GM21737 (cell line): ENCODE data around the gene RPTOR.
A peak's percentile ranks its signal among the peaks of the same experiment; 100 is the strongest.

ENCODE experiments used
- ATAC-seq: cut with Tn5 transposase; IDR thresholded peaks from one replicate; pipeline ENCODE4 v1.9.1; 2021; ENCODE audit warnings: mild to moderate bottlenecking, moderate library complexity; ENCODE audit not compliant: unreplicated experiment

Gene RPTOR

DNA sequence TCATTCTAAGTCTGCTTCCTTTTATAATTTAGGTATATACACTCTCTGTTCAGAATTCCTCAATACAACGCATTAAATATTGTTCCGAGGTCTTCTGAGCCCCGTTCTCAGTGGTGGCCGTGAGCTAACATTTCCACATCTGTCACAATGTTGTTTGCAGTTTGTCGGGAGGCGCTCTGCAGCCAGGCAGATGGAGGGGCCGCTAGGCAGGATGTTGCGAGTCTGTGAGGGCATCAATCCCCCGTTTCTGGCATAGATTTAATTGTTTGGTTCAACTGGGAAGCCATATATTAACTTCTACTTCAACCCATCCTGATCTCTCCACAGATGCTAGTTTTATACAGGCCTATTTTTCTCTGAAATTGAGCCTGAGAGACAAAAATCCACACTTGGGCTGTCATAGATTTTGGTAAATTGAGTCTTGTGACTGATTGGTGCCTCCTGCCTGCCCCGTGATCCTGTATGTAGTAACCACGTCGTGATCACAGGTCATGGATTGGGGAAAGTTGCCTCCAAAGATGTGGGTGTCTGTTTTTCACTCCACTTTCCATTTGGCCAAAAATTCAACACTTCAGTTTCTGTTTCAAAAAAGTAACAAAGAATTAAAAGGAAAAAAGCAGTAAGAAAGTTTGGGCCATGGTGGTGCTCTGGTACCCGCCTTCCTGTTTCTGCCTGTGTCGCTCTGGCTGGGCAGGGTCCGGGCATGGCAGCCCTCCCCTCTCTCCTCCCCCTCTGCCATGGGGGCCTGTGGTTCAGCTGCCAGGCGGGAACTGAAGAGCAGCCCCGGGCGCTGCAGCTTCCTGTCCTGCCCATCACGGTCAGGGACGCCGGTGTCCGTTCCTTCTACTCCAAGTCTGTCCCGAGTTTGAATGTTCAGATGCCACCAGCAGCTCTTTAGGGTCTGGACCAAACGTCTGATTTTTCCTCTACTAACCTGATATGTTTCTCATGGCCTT is 41.5 kb downstream of the RPTOR start:
- no peak for ATAC-seq

- no peak for ATAC-seq
These were observed 42.2 kb downstream of the RPTOR start for GRCh38 chr17:80586846-80587228.

- no peak for ATAC-seq
These were observed 44.2 kb downstream of the RPTOR start for GRCh38 chr17:80588702-80589383.

DNA sequence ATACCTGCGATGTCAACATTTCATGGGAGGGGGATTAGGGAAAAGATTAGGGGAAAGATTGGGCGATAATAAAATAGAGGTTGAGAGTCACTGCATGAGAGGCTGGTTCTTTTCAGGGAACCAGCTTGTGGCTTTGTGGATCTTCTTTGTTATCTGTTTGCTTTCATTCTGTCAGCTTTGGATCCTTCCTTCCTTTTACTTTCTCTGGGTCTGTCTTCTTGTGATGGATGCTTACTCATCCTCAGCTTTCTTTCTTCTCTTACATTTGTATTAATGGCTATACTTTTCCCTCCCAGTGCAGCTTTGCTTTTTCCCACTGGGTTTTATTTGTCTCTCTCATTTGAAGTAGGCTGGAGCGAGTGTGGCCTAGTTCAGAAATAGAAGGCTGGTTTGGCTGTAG is 47.1 kb downstream of the RPTOR start:
- ATAC-seq: no peak

GRCh38 chr17:80592243-80592642 is 47.6 kb downstream of the RPTOR start:
- ATAC-seq: no peak

DNA sequence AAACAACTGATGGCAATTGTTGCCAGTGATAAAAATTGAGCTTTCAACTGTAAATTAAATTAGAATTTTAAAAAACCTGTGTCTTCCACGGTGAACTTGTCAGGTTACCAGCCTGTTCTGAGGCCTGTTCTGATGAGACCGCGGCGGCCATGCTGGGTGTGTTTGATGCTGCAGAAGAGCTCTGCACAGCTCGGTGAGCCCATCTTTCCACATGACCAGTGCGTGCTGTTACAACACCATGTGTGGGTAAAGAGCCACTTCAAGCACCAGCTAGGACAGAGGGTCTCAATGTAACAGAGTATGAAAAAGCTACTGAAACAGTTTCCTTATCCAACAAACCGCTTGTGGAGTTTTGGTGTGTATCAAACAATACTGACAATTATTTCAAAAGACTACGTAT is 48.5 kb downstream of the RPTOR start:
- ATAC-seq: no peak

GRCh38 chr17:80594431-80595269 is 50.0 kb downstream of the RPTOR start:
- ATAC-seq: no peak

GRCh38 chr17:80596760-80597608 is 52.3 kb downstream of the RPTOR start:
- no peak for ATAC-seq

DNA sequence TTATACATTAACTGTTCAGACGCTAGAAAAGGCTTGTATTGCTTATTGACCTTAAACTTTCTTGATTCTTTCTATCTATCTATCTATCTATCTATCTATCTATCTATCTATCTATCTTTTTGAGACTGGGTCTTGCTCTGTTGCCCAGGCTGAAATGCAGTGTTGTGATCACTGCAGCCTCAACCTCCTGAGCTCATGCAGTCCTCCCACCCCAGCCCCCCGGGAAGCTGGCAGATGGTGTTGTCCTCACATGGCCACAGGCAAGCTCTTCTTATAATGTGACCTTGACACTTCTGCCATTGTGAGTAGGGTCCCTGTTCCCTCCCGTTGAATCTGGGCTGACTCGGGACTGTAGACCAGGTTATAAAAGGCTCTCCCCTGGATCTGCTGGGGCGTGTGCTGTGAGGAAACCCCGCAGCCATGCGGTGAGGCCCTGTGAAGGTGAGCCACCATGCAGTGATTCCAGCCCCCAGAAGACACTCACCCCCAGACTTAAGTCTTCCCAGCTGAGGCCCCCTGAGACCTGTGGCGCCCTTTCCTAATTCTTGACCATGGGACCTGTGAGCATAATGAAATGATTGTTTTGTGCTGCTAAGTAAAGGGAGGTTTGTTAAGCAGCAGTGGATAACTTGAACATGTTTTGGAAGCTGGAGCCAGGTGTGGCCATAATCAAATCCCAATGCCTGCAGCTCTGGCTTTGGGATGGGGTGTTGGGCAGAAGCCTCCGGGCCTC is 54.3 kb downstream of the RPTOR start:
- ATAC-seq: no peak

- no peak for ATAC-seq
These were observed 55.1 kb downstream of the RPTOR start for GRCh38 chr17:80599546-80600305.

DNA sequence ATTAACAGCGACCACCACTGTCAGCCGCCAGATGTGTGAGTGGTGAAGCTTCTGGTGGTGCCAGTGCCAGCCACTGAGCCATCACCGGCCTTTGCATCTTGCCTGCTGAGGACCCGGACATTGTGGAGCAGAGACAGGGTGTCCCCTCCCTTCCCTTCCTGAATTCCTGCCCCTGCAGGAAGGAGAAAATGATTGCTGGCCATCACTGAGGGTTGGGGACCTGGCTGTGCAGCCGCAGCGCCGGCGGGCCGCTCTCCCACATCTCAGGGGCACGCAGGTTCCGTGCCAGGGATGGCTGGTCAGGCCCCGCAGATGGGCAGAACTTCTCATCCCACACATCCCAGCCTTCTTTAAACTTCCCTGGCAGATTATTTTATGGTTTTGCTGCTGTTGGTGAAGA is 56.5 kb downstream of the RPTOR start:
- no peak for ATAC-seq

GRCh38 chr17:80603396-80603795 is 58.8 kb downstream of the RPTOR start:
- no peak for ATAC-seq

DNA sequence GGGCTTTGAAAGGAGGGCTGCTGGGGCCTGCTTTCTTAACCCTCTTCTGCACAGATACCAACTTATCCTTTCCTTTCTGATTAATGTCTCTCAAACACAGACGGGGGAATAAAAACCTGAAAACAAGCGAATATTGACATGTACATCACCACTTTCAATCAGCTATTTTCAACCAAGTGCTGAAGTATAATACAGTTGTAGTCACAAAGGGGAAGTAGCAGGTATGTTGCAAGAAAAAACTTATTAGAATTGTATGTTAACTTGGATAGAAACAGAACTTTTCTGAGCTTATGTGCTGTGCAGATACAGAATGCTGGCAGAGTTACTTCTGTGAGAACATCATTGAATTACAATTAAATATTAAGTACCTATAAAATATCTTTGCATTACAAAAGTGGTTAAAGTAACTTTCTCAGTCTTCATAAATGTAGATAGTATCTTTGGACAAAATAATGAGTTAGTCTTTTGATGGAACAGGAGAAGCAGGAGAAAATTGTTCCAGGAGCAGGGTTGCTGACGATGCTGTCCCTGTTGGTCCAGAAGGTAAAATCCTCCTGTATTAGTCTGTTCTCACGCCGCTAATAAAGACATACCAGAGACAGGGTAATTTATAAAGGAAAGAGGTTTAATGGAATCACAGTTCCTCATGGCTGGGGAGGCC is 59.5 kb downstream of the RPTOR start:
- no peak for ATAC-seq

- no peak for ATAC-seq
These were observed 60.0 kb downstream of the RPTOR start for GRCh38 chr17:80604670-80605010.

DNA sequence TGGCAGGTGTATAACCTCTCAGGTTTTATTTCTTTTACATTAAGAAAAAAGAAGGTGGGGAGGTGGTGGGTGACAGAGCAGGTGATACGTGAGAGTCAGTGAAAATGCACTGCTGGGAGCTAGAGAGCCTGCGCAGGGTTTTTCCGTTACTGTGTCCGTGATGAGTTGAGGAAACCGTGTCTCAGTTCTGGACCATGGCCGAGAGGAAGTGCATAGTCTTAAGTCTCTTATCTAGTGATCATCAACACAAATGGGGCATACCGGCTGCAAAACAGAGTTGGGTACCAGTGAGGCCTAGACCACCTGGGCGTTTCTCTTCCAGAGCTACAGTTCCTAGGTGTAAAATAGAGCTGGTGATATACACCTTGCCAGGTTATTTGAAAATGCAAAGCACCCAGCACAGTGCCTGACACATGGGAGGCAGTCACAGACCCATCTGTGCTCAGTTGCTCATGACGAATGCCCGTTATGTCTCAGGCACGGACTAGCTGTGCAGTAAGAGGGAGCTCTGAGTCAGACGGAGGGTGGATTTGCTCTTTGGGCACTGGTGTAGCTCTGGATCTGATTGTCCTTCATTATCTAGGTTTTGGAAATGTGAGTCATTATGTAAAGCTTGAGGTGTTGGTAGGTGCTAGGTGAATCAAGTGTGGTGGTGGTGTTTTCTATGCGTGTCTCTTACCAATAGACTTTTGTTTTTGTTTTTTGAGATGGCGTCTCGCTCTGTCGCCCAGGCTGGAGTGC is 60.9 kb downstream of the RPTOR start:
- ATAC-seq: peak; percentile 78

GRCh38 chr17:80608326-80608725 is 63.7 kb downstream of the RPTOR start:
- ATAC-seq: no peak

DNA sequence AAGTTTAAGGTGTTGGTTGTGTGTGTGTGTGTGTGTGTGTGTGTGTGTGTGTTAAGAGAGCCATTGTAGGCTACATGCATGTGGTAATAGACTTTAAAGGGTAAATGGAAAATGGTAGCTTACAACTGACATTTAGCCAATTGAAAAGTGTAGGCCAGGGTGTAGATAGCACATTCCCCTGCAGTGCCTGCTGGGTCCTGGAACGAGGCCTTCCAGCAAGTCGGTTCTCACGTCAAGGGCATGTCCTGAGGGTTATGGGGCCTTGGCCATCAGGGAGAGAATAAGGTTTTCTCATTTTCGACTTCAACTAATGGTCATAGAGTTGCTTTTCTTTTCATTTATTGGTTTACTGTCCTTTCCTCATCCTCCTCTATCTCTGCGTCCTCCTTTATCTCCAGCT is 65.1 kb downstream of the RPTOR start:
- no peak for ATAC-seq

- ATAC-seq: no peak
These were observed 67.2 kb downstream of the RPTOR start for GRCh38 chr17:80611816-80612215.
